ENCODE measurements around the gene CCNYL1. TPM values are rescaled to one million over a fixed set of nuclear protein-coding genes. Genes with fewer than 3 reads are reported as not detected.
A peak's percentile ranks its signal among the peaks of the same experiment; 100 is the strongest.
"Not testable (repeated sequence)": the region's sequence is repeated elsewhere in the genome, so short reads cannot be mapped to it uniquely, and the experiment has no call there.

Gene CCNYL1
- total RNA-seq, 6 experiments from 2014 or later, result 7.1 to 11.9 (median 9.4) TPM

DNA sequence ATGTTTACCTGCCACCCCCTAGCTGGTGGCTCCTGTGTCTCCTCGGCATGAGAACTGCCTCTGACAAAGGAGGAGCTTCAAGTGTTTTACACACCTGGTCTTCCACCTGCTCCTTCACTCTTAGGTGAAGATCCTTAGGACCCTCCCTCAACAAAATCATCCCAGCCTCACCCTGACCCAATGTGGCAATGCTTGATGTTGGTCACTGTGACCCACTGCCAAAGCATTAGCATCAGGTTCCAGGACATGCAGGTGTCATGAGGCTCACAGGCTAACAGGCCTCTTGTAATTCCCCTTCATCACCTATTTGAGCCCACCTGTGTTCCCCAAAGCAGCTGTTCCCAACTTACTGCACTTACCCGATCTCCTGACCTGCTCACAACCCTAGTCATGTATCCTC is 48.5 kb downstream of the CCNYL1 start:
- Histone ChIP-seq H3K4me3 (no peak overlapping the region), H3K9me3 (no peaks in the 10 kb centered on the region), H3K36me3 (peaks cover 0 to 35% (median 5%) of the 10 kb centered on the region in 4 donors), H3K27ac (no peak overlapping the region), H3K4me1 (peaks cover 0 to 32% (median 13%) of the 10 kb centered on the region in 4 donors), H3K27me3 (no peaks in the 10 kb centered on the region)
- TF ChIP-seq, protein P1, sequence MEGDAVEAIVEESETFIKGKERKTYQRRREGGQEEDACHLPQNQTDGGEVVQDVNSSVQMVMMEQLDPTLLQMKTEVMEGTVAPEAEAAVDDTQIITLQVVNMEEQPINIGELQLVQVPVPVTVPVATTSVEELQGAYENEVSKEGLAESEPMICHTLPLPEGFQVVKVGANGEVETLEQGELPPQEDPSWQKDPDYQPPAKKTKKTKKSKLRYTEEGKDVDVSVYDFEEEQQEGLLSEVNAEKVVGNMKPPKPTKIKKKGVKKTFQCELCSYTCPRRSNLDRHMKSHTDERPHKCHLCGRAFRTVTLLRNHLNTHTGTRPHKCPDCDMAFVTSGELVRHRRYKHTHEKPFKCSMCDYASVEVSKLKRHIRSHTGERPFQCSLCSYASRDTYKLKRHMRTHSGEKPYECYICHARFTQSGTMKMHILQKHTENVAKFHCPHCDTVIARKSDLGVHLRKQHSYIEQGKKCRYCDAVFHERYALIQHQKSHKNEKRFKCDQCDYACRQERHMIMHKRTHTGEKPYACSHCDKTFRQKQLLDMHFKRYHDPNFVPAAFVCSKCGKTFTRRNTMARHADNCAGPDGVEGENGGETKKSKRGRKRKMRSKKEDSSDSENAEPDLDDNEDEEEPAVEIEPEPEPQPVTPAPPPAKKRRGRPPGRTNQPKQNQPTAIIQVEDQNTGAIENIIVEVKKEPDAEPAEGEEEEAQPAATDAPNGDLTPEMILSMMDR (IDR thresholded peaks at IDR 0.05), result no peak
- no peak for TF ChIP-seq POLR2A (IDR thresholded peaks at IDR 0.05)
- intact Hi-C loops (cut with DNase I), result loop anchor here in 1 of 2 donors (10.0 kb wide), 1 partner anchor 215 kb away; no protein-coding TSS in a partner anchor
- 83% methylated on average over 2 of the region's 2 CpGs for WGBS (ENCODE audit: insufficient coverage, low coverage, low lambda C conversion rate, missing lambda C conversion rate)
- no peak for DNase-seq
- no peak for ATAC-seq

DNA sequence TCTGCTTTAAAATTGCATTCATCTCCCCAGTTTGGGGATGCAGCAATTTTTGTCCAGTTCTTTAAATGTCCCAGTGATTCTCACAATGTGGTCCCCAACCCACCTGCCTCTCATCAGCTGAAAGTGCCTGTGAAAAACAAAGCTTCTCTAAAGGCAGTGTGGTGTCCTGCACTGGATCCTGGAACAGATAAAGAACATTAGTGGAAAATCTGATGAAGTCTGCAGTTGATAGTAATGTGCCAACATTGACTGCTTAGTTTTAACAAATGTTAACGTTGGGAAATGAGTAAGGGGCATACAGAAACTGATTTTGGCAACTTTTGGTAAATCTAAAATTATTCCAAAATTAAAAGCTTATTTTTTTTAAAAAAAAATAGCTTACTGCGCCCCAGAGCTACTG is 49.0 kb downstream of the CCNYL1 start:
- intact Hi-C loops (cut with DNase I), result loop anchor here in 1 of 2 donors (10.0 kb wide), 1 partner anchor 214 kb away; no protein-coding TSS in a partner anchor
- H3K9me3 ChIP-seq, result no peaks in the 10 kb centered on the region
- H3K36me3 ChIP-seq, result peaks cover 0 to 29% (median 4%) of the 10 kb centered on the region in 4 donors
- DNase-seq (no peak), ATAC-seq (no peak)
- no peaks in the 10 kb centered on the region for H3K27me3 ChIP-seq
- no peak for TF ChIP-seq POLR2A (IDR thresholded peaks at IDR 0.05)
- WGBS (ENCODE audit: insufficient coverage, low coverage, low lambda C conversion rate, missing lambda C conversion rate), result 85% methylated on average over 2 of the region's 2 CpGs
- H3K27ac ChIP-seq, result no peak overlapping the region
- H3K4me3 ChIP-seq, result no peak overlapping the region
- H3K4me1 ChIP-seq, result peaks cover 0 to 37% (median 15%) of the 10 kb centered on the region in 4 donors

DNA sequence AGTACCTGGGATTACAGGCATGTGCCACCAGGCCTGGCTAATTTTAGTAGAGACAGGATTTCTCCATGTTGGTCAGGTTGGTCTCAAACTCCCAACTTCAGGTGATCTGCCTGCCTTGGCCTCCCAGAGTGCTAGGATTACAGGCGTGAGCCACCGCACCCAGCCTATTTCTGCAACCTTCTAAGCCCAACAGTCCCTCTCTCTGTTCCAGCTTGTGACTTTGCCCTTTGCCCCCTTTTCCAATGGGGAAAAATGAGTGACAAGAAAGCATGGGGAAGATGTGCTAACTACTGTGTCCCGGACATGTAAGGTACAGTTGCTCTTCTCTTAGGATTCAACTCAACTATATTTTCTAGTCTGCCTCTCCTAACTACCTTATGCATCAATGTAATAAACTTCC is 50.0 kb downstream of the CCNYL1 start:
- H3K4me3 ChIP-seq, H3K27me3 ChIP-seq, H3K9me3 ChIP-seq, DNase-seq: not testable (repeated sequence)
- TF ChIP-seq POLR2A (IDR thresholded peaks at IDR 0.05), result peak; percentile 19
- intact Hi-C loops (cut with DNase I), result loop anchor here in 1 of 2 donors (10.0 kb wide), 1 partner anchor 213 kb away; no protein-coding TSS in a partner anchor
- Histone ChIP-seq H3K4me1 (peaks cover 0 to 43% (median 15%) of the 10 kb centered on the region in 4 donors), H3K27ac (peak overlapping the region in 1 of 3 donors; percentile 14), H3K36me3 (peaks cover 0 to 28% (median 4%) of the 10 kb centered on the region in 4 donors)
- ATAC-seq, result peak; percentile 13 to 61 (median 28)
- WGBS (ENCODE audit: insufficient coverage, low coverage, low lambda C conversion rate, missing lambda C conversion rate), result 35% methylated on average over 1 of the region's 3 CpGs

DNA sequence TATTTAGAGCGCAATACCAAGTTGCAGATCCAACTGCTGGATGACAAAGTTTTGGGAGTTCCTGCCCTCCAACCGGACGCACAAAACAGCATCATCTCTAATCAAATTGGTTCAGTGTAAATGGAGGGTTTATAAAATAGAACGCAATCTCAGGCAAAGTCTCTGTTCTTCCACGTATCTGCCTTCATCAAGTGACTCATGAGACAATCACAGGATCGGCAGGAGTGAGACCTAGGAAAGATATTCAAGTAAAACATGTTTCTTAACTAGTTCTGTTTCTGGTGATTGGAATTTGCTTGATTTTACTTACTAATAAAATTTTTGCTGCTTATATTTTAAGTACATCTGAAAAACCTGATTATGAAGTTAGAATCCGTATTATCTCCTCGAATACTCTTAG is 50.7 kb downstream of the CCNYL1 start:
- Histone ChIP-seq H3K9me3 (no peaks in the 10 kb centered on the region), H3K27ac (no peak overlapping the region), H3K27me3 (no peaks in the 10 kb centered on the region), H3K4me1 (peaks cover 0 to 43% (median 15%) of the 10 kb centered on the region in 4 donors), H3K36me3 (peaks cover 0 to 35% (median 4%) of the 10 kb centered on the region in 4 donors), H3K4me3 (no peak overlapping the region)
- DNase-seq (no peak), ATAC-seq (no peak)
- WGBS (ENCODE audit: insufficient coverage, low coverage, low lambda C conversion rate, missing lambda C conversion rate), result 90% methylated on average over 5 of the region's 8 CpGs
- TF ChIP-seq, protein P1 (IDR thresholded peaks at IDR 0.05), result no peak
- no peak for TF ChIP-seq POLR2A (IDR thresholded peaks at IDR 0.05)
- intact Hi-C loops (cut with DNase I), result loop anchor here in 1 of 2 donors (10.0 kb wide), 1 partner anchor 213 kb away; no protein-coding TSS in a partner anchor

DNA sequence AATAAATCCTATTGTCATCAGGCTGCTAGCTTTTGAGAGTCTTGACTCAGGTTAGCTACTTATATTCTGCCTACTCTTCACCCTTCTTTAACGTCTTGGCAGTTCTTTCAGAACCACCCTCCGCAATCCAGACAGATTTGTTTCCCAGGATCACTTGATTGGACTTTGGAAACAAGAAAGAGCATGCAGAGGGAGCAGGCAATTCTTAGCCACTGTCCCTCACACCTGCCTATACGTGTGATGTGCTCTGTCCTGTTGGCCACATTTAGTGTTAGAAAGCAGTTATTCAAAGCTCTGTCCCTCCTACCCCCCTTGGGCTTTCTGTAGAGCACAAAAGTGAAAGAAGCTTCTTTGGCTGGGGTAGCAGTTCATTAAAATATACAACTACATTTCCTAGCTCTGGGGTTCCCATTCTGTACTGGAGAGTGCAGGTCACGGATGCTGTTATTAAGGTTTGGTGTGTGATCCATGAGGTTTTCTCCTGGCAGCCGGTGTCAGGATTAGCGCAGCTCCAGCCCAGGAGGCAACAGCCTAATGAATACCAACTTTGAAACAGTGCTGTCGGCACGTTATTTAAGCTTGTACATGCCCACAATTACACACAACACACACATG is 52.0 kb downstream of the CCNYL1 start:
- WGBS (ENCODE audit: insufficient coverage, low coverage, low lambda C conversion rate, missing lambda C conversion rate), result 40% methylated on average over 8 of the region's 8 CpGs
- TF ChIP-seq, protein P1 (IDR thresholded peaks at IDR 0.05), result no peak
- DNase-seq, result no peak
- H3K27me3 ChIP-seq, result no peaks in the 10 kb centered on the region
- no peak for ATAC-seq
- H3K27ac ChIP-seq, result peak overlapping the region in 2 of 3 donors; percentile 50 to 100
- intact Hi-C loops (cut with DNase I), result loop anchor here in 1 of 2 donors (10.0 kb wide), 1 partner anchor 211 kb away; no protein-coding TSS in a partner anchor
- no peaks in the 10 kb centered on the region for H3K9me3 ChIP-seq
- no peak overlapping the region for H3K4me3 ChIP-seq
- peaks cover 0 to 44% (median 4%) of the 10 kb centered on the region in 4 donors for H3K36me3 ChIP-seq
- H3K4me1 ChIP-seq, result peaks cover 0 to 47% (median 15%) of the 10 kb centered on the region in 4 donors

All from right lobe of liver (tissue), 6 donors.